Mesendoderm (in vitro differentiated cells): ENCODE data around the gene ST6GALNAC2.
A peak's percentile ranks its signal among the peaks of the same experiment; 100 is the strongest.

Experiments used
- DNase-seq: peaks from one replicate; pipeline ENCODE4 v3.0.0; 2013
- H2AK5ac ChIP-seq: 2 replicates; pipeline ENCODE4 v1.6.1; 2013; ENCODE audit warnings: low read length, inconsistent platforms
- H2BK120ac ChIP-seq: 2 replicates; pipeline ENCODE4 v1.6.1; 2013; ENCODE audit warnings: low read depth, mild to moderate bottlenecking, low read length, moderate library complexity, mixed read lengths
- H2BK15ac ChIP-seq: replicated peaks from 2 replicates; pipeline ENCODE4 v1.6.1; 2013; ENCODE audit warnings: low read depth, mild to moderate bottlenecking, moderate library complexity
- H2BK5ac ChIP-seq: 2 replicates; pipeline ENCODE4 v1.6.1; 2013; ENCODE audit warnings: low read length, inconsistent platforms
- H3K18ac ChIP-seq: 2 replicates; pipeline ENCODE4 v1.6.1; 2013; ENCODE audit warnings: mild to moderate bottlenecking, low read length, mixed read lengths
- H3K23ac ChIP-seq: one replicate; pipeline ENCODE4 v1.6.1; 2013; ENCODE audit warnings: low read length
- H3K27ac ChIP-seq: 2 replicates; pipeline ENCODE4 v1.5.1; 2013; ENCODE audit warnings: low read depth, mild to moderate bottlenecking, inconsistent platforms, low read length, moderate library complexity
- H3K27me3 ChIP-seq: 2 replicates; pipeline ENCODE4 v1.6.1; 2013; ENCODE audit warnings: low read length, control low read depth, mild to moderate bottlenecking, inconsistent platforms; ENCODE audit not compliant: insufficient read depth, poor library complexity
- H3K36me3 ChIP-seq: 2 replicates; pipeline ENCODE4 v1.6.1; 2013; ENCODE audit warnings: low read length, inconsistent platforms; ENCODE audit not compliant: control insufficient read depth, insufficient read depth
- H3K4ac ChIP-seq: one replicate; pipeline ENCODE4 v1.6.1; 2013; ENCODE audit warnings: low read depth, mild to moderate bottlenecking, low read length, moderate library complexity
- H3K4me1 ChIP-seq: 2 replicates; pipeline ENCODE4 v1.6.1; 2013; ENCODE audit warnings: low read depth, low read length, inconsistent platforms; ENCODE audit not compliant: control insufficient read depth
- H3K4me2 ChIP-seq: 2 replicates; pipeline ENCODE4 v1.6.1; 2013; ENCODE audit warnings: low read length
- H3K4me3 ChIP-seq: 2 replicates; pipeline ENCODE4 v1.5.1; 2013; ENCODE audit warnings: mild to moderate bottlenecking, low read length
- H3K56ac ChIP-seq: one replicate; pipeline ENCODE4 v1.6.1; 2013; ENCODE audit warnings: low read length
- H3K79me1 ChIP-seq: 2 replicates; pipeline ENCODE4 v1.6.1; 2013; ENCODE audit warnings: low read length, inconsistent platforms
- H3K79me2 ChIP-seq: 2 replicates; pipeline ENCODE4 v1.6.1; 2013; ENCODE audit warnings: mild to moderate bottlenecking, low read length; ENCODE audit not compliant: control insufficient read depth, insufficient read depth
- H3K9ac ChIP-seq: 2 replicates; pipeline ENCODE4 v1.6.1; 2013; ENCODE audit warnings: low read length, inconsistent platforms
- H4K5ac ChIP-seq: one replicate; pipeline ENCODE4 v1.6.1; 2013; ENCODE audit warnings: low read length
- H4K8ac ChIP-seq: one replicate; pipeline ENCODE4 v1.6.1; 2013; ENCODE audit warnings: low read depth, mild to moderate bottlenecking, control low read depth, low read length, moderate library complexity
- WGBS: extraction: QIAGEN DNeasy Blood & Tissue Kit; methylation state at CpG from one replicate; pipeline ENCODE4 v1.1.7; 2013; ENCODE audit warnings: low lambda C conversion rate, missing lambda C conversion rate; ENCODE audit not compliant: insufficient coverage; ENCODE audit errors: extremely low coverage; 5-methylcytosine and 5-hydroxymethylcytosine counted together

ST6GALNAC2 gene

GRCh38 chr17:76627510-76627909 lies 41.9 kb upstream of the ST6GALNAC2 start:
- Histone ChIP-seq H2BK5ac (no peak overlapping the region), H3K18ac (no peak overlapping the region)

GRCh38 chr17:76626442-76626841 lies 40.8 kb upstream of the ST6GALNAC2 start:
- H3K23ac ChIP-seq, result no peak overlapping the region
- H2BK5ac ChIP-seq, result no peak overlapping the region
- no peaks in the 10 kb centered on the region for H3K27me3 ChIP-seq
- H3K4me3 ChIP-seq, result no peak overlapping the region
- H3K18ac ChIP-seq, result no peak overlapping the region
- no peak overlapping the region for H4K8ac ChIP-seq
- no peak overlapping the region for H3K56ac ChIP-seq
- H3K4me1 ChIP-seq, result no peaks in the 10 kb centered on the region
- no peak overlapping the region for H3K4me2 ChIP-seq
- no CpG with 5 or more reads among the region's 11 CpGs for WGBS
- no peaks in the 10 kb centered on the region for H3K79me2 ChIP-seq
- DNase-seq, result no peak
- no peak overlapping the region for H3K9ac ChIP-seq
- H2AK5ac ChIP-seq, result no peak overlapping the region
- no peak overlapping the region for H2BK120ac ChIP-seq
- no peak overlapping the region for H2BK15ac ChIP-seq
- no peaks in the 10 kb centered on the region for H3K36me3 ChIP-seq
- no peak overlapping the region for H3K4ac ChIP-seq
- no peak overlapping the region for H4K5ac ChIP-seq
- no peaks in the 10 kb centered on the region for H3K79me1 ChIP-seq
- no peak overlapping the region for H3K27ac ChIP-seq

More at GRCh38 chr17:76627510-76627909, 41.9 kb upstream of the ST6GALNAC2 start:
- H3K4ac ChIP-seq, result no peak overlapping the region
- no peak overlapping the region for H4K5ac ChIP-seq
- no peak overlapping the region for H4K8ac ChIP-seq
- H2BK120ac ChIP-seq, result no peak overlapping the region
- no peak overlapping the region for H3K27ac ChIP-seq
- H3K4me3 ChIP-seq, result no peak overlapping the region
- WGBS, result no CpG with 5 or more reads among the region's 13 CpGs
- no peaks in the 10 kb centered on the region for H3K36me3 ChIP-seq
- H2BK15ac ChIP-seq, result no peak overlapping the region
- no peak overlapping the region for H2AK5ac ChIP-seq
- no peaks in the 10 kb centered on the region for H3K79me2 ChIP-seq
- no peak overlapping the region for H3K23ac ChIP-seq
- no peaks in the 10 kb centered on the region for H3K27me3 ChIP-seq
- H3K4me1 ChIP-seq, result no peaks in the 10 kb centered on the region
- no peaks in the 10 kb centered on the region for H3K79me1 ChIP-seq
- DNase-seq, result no peak
- H3K9ac ChIP-seq, result no peak overlapping the region
- no peak overlapping the region for H3K4me2 ChIP-seq
- no peak overlapping the region for H3K56ac ChIP-seq

GRCh38 chr17:76625496-76625895 lies 39.8 kb upstream of the ST6GALNAC2 start:
- Histone ChIP-seq H3K23ac (no peak overlapping the region), H4K8ac (no peak overlapping the region), H3K4me1 (no peaks in the 10 kb centered on the region), H2AK5ac (no peak overlapping the region), H2BK5ac (no peak overlapping the region), H3K4me2 (no peak overlapping the region), H3K36me3 (no peaks in the 10 kb centered on the region), H3K56ac (no peak overlapping the region), H3K27ac (no peak overlapping the region), H2BK120ac (no peak overlapping the region), H2BK15ac (no peak overlapping the region), H3K27me3 (no peaks in the 10 kb centered on the region), H3K18ac (no peak overlapping the region), H3K79me1 (no peaks in the 10 kb centered on the region), H4K5ac (no peak overlapping the region), H3K4ac (no peak overlapping the region), H3K79me2 (no peaks in the 10 kb centered on the region), H3K4me3 (no peak overlapping the region), H3K9ac (no peak overlapping the region)
- no peak for DNase-seq
- no CpG with 5 or more reads among the region's 6 CpGs for WGBS

GRCh38 chr17:76623271-76624146 lies 37.8 kb upstream of the ST6GALNAC2 start:
- H3K9ac ChIP-seq, result peak overlapping the region; percentile 35
- no CpG with 5 or more reads among the region's 18 CpGs for WGBS
- H2BK120ac ChIP-seq, result no peak overlapping the region
- H3K4me2 ChIP-seq, result no peak overlapping the region
- H3K4ac ChIP-seq, result no peak overlapping the region
- no peaks in the 10 kb centered on the region for H3K79me2 ChIP-seq
- no peaks in the 10 kb centered on the region for H3K4me1 ChIP-seq
- H4K5ac ChIP-seq, result no peak overlapping the region
- no peak overlapping the region for H3K18ac ChIP-seq
- no peak overlapping the region for H3K27ac ChIP-seq
- H2BK15ac ChIP-seq, result no peak overlapping the region
- H3K4me3 ChIP-seq, result no peak overlapping the region
- H3K36me3 ChIP-seq, result no peaks in the 10 kb centered on the region
- peak; percentile 64 for DNase-seq
- no peaks in the 10 kb centered on the region for H3K79me1 ChIP-seq
- H3K27me3 ChIP-seq, result no peaks in the 10 kb centered on the region
- H2AK5ac ChIP-seq, result no peak overlapping the region
- H3K56ac ChIP-seq, result no peak overlapping the region
- no peak overlapping the region for H3K23ac ChIP-seq
- no peak overlapping the region for H2BK5ac ChIP-seq
- H4K8ac ChIP-seq, result no peak overlapping the region

- H4K5ac ChIP-seq, result no peak overlapping the region
- no peak overlapping the region for H4K8ac ChIP-seq
- no peak overlapping the region for H3K9ac ChIP-seq
- H2BK120ac ChIP-seq, result no peak overlapping the region
- H3K4ac ChIP-seq, result no peak overlapping the region
- H3K27ac ChIP-seq, result no peak overlapping the region
- no peaks in the 10 kb centered on the region for H3K36me3 ChIP-seq
- DNase-seq, result no peak
- no peak overlapping the region for H3K23ac ChIP-seq
- WGBS, result no CpG with 5 or more reads among the region's 2 CpGs
- no peaks in the 10 kb centered on the region for H3K79me2 ChIP-seq
- H3K56ac ChIP-seq, result no peak overlapping the region
- H3K27me3 ChIP-seq, result no peaks in the 10 kb centered on the region
- H3K18ac ChIP-seq, result no peak overlapping the region
- H2BK5ac ChIP-seq, result no peak overlapping the region
- no peaks in the 10 kb centered on the region for H3K79me1 ChIP-seq
- no peak overlapping the region for H2BK15ac ChIP-seq
- H3K4me3 ChIP-seq, result no peak overlapping the region
- H3K4me1 ChIP-seq, result no peaks in the 10 kb centered on the region
- H3K4me2 ChIP-seq, result no peak overlapping the region
- H2AK5ac ChIP-seq, result no peak overlapping the region
These were observed 32.2 kb upstream of the ST6GALNAC2 start for GRCh38 chr17:76617838-76618237.
